Panc1 (cell line): ENCODE measurements around the gene AQP12B.

ENCODE experiments used
- CTCF ChIP-seq: fragments of 450-650 bp; IDR thresholded peaks from 2 replicates; pipeline ENCODE4 v1.5.1; 2017; ENCODE audit warnings: mild to moderate bottlenecking
- POLR2AphosphoS5 ChIP-seq: IDR thresholded peaks from 2 replicates; pipeline ENCODE4 v1.6.1; 2012; ENCODE audit warnings: mild to moderate bottlenecking, low read depth, low read length, moderate library complexity
- REST ChIP-seq, 2 experiments: IDR thresholded peaks; 2 replicates each; pipeline ENCODE4 v1.6.1; 2011 to 2012; ENCODE audit warnings: low read depth in 2 of 2, control low read depth in 1 of 2, low read length in 1 of 2, mild to moderate bottlenecking in 1 of 2, moderate library complexity in 1 of 2; ENCODE audit not compliant: insufficient read depth in 1 of 2
- SIN3A ChIP-seq: IDR thresholded peaks from 2 replicates; pipeline ENCODE4 v1.6.1; 2012; ENCODE audit warnings: low read depth, mild to moderate bottlenecking, low read length, moderate library complexity, borderline replicate concordance; ENCODE audit not compliant: insufficient read depth
- TCF7L2 ChIP-seq: IDR thresholded peaks from 2 replicates; pipeline ENCODE4 v1.6.1; 2011; ENCODE audit warnings: mild to moderate bottlenecking, low read depth, low read length, inconsistent platforms

GRCh38 chr2:240717681-240718581 lies 35.2 kb upstream of the AQP12B start:
- TF ChIP-seq CTCF (no peak), POLR2AphosphoS5 (no peak), REST (IDR thresholded peaks at IDR 0.05; ENCODE audit: insufficient read depth in 1 of 2, low read depth in 2 of 2, low read length in 1 of 2) (no peak), SIN3A (no peak), TCF7L2 (no peak)
